ENCODE measurements around the gene SIRT6.

DNA sequence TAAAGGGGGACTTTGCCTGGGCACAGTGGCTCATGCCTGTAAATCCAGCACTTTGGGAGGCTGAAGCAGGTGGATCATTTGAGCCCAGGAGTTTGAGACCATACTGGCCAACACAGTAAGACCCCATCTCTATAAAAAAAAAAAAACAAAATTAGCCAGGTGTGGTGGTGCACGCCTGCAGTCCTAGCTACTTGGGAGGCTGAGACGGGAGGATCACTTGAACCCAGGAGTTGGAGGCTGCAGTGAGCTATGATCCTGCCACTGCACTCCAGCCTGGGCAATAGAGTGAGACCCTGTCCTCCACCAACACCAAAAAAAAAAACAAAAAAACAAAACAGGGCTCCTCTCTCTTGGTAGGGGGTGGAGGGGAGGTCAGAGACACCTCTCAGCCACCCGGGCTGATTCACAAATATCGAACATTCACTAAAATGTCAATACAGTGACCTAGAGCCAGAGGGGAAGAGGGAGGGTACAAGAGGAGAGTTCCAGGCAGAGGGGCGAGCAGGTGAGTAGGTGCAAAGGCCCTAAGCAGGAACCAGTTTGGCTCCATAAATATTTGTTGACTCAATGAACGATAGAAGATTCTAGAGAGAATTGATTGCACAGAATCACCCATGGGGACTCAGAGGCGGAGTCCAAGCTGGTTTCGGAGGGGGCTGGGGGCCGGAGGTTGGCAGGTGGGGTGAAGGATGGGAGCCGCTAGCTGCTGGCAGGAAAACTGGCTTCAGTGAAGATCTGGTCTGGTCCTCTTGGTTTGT lies 29.9 kb downstream of the SIRT6 start:
- TF ChIP-seq JUND (IDR thresholded peaks at IDR 0.05) (no peak), RFX5 (IDR thresholded peaks at IDR 0.05; ENCODE audit: low read length) (no peak), RAD21 (IDR thresholded peaks at IDR 0.05; ENCODE audit: low read length) (no peak)
- TF ChIP-seq, protein P1, sequence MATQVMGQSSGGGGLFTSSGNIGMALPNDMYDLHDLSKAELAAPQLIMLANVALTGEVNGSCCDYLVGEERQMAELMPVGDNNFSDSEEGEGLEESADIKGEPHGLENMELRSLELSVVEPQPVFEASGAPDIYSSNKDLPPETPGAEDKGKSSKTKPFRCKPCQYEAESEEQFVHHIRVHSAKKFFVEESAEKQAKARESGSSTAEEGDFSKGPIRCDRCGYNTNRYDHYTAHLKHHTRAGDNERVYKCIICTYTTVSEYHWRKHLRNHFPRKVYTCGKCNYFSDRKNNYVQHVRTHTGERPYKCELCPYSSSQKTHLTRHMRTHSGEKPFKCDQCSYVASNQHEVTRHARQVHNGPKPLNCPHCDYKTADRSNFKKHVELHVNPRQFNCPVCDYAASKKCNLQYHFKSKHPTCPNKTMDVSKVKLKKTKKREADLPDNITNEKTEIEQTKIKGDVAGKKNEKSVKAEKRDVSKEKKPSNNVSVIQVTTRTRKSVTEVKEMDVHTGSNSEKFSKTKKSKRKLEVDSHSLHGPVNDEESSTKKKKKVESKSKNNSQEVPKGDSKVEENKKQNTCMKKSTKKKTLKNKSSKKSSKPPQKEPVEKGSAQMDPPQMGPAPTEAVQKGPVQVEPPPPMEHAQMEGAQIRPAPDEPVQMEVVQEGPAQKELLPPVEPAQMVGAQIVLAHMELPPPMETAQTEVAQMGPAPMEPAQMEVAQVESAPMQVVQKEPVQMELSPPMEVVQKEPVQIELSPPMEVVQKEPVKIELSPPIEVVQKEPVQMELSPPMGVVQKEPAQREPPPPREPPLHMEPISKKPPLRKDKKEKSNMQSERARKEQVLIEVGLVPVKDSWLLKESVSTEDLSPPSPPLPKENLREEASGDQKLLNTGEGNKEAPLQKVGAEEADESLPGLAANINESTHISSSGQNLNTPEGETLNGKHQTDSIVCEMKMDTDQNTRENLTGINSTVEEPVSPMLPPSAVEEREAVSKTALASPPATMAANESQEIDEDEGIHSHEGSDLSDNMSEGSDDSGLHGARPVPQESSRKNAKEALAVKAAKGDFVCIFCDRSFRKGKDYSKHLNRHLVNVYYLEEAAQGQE (IDR thresholded peaks at IDR 0.05; ENCODE audit: low read depth, low read length), result no peak
- TF ChIP-seq, protein P2, sequence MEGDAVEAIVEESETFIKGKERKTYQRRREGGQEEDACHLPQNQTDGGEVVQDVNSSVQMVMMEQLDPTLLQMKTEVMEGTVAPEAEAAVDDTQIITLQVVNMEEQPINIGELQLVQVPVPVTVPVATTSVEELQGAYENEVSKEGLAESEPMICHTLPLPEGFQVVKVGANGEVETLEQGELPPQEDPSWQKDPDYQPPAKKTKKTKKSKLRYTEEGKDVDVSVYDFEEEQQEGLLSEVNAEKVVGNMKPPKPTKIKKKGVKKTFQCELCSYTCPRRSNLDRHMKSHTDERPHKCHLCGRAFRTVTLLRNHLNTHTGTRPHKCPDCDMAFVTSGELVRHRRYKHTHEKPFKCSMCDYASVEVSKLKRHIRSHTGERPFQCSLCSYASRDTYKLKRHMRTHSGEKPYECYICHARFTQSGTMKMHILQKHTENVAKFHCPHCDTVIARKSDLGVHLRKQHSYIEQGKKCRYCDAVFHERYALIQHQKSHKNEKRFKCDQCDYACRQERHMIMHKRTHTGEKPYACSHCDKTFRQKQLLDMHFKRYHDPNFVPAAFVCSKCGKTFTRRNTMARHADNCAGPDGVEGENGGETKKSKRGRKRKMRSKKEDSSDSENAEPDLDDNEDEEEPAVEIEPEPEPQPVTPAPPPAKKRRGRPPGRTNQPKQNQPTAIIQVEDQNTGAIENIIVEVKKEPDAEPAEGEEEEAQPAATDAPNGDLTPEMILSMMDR (IDR thresholded peaks at IDR 0.05), result no peak
